ENCODE results near the gene RECQL.

- TF ChIP-seq CTCF (IDR thresholded peaks at IDR 0.05), result no peak
- no peak for TF ChIP-seq POLR2A (IDR thresholded peaks at IDR 0.05)
These were observed 17.9 kb downstream of the RECQL start for GRCh38 chr12:21483531-21483930.
